Measurements from ENCODE around the gene MMP24OS. TPM values are rescaled to one million over a fixed set of nuclear protein-coding genes. Genes with fewer than 3 reads are reported as not detected.

Gene MMP24OS
- total RNA-seq, 2 experiments from 2014 or later = 28.4 to 44.3 TPM

DNA sequence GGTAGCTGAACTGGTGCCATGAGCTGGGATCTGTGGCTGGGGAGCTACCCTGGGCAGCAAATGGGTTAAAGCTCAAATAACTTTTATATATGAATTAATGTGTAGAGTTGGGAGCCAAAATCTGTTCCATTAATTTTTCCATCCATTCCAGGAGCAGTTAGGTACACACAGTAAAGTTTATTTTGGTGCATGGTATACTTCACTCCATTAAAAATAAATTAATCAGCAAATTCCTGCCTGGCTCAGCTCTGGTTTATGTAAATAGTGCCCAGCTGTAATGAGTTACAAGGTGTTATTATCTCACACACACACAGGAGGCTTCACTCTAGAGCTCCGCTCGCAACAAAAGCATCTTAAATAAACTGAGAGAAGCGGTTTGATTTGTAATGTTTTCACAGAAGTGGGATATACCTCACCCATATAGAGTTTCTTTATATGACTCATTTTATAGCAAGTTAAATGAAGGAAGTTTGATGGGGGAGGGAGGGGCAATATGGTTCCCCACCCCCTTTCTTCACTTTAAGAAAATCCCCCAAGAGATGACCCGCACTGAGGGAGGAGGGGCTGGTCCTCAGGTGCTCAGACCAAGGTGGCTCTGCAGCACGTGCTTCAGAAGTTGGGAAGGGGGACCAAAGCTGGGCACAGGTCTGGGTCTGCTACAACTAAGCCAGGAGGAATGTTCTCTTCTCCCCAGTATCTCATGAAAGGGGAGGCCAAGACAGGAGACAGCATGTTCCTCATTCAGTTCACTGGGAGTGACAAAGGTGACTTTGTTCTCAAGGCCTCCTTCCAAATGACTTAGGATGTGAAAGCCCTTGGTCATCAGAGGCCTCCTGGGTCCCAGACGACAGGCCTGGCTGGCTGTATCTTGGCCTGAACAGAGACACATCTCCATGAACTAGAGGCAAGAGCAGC is 24.8 kb upstream of the MMP24OS start:
- ATAC-seq (no peak), DNase-seq (no peak)
- Mint-ChIP-seq H3K4me3 (no peak overlapping the region), H3K27ac (no peak overlapping the region), H3K4me1 (peaks cover 57% of the 10 kb centered on the region), H3K9me3 (ENCODE audit: low read depth) (no peaks in the 10 kb centered on the region), H3K36me3 (peaks cover 1% of the 10 kb centered on the region), H3K27me3 (no peaks in the 10 kb centered on the region)
- CTCF ChIA-PET = interaction anchor here (1.0 to 10.0 kb wide), 18 partner anchors 8 to 303 kb away, joined by 3 to 251 read pairs (median 8); partner anchors contain the start of genes CEP250, EDEM2, EIF6 and FAM83C

GRCh38 chr20:35301426-35301825 is 23.5 kb upstream of the MMP24OS start:
- Mint-ChIP-seq H3K9me3 (ENCODE audit: low read depth) (no peaks in the 10 kb centered on the region), H3K4me3 (no peak overlapping the region), H3K27me3 (no peaks in the 10 kb centered on the region), H3K36me3 (peaks cover 1% of the 10 kb centered on the region), H3K4me1 (peaks cover 46% of the 10 kb centered on the region), H3K27ac (no peak overlapping the region)
- ATAC-seq (no peak), DNase-seq (no peak)
- CTCF ChIA-PET = interaction anchor here (0.9 to 10.0 kb wide), 7 partner anchors 12 to 156 kb away, joined by 3 to 251 read pairs (median 4); partner anchors contain the start of genes EIF6 and GDF5

GRCh38 chr20:35300469-35301262 is 22.7 kb upstream of the MMP24OS start:
- CTCF ChIA-PET = interaction anchor here (0.9 to 10.0 kb wide), 7 partner anchors 11 to 156 kb away, joined by 3 to 251 read pairs (median 3); partner anchors contain the start of genes EIF6 and GDF5
- Mint-ChIP-seq H3K27me3 (no peaks in the 10 kb centered on the region), H3K27ac (no peak overlapping the region), H3K9me3 (ENCODE audit: low read depth) (no peaks in the 10 kb centered on the region), H3K36me3 (no peaks in the 10 kb centered on the region), H3K4me3 (no peak overlapping the region), H3K4me1 (peaks cover 39% of the 10 kb centered on the region)
- DNase-seq = no peak
- ATAC-seq = no peak

GRCh38 chr20:35299780-35300179 is 21.9 kb upstream of the MMP24OS start:
- no peak overlapping the region for H3K27ac Mint-ChIP-seq
- no peaks in the 10 kb centered on the region for H3K9me3 Mint-ChIP-seq (ENCODE audit: low read depth)
- CTCF ChIA-PET = interaction anchor here (1.2 to 10.0 kb wide), 4 partner anchors 21 to 155 kb away, joined by 3 to 251 read pairs (median 3); partner anchors contain the start of gene GDF5
- no peak for ATAC-seq
- peaks cover 32% of the 10 kb centered on the region for H3K4me1 Mint-ChIP-seq
- no peak for DNase-seq
- H3K36me3 Mint-ChIP-seq = no peaks in the 10 kb centered on the region
- no peaks in the 10 kb centered on the region for H3K27me3 Mint-ChIP-seq
- H3K4me3 Mint-ChIP-seq = no peak overlapping the region

DNA sequence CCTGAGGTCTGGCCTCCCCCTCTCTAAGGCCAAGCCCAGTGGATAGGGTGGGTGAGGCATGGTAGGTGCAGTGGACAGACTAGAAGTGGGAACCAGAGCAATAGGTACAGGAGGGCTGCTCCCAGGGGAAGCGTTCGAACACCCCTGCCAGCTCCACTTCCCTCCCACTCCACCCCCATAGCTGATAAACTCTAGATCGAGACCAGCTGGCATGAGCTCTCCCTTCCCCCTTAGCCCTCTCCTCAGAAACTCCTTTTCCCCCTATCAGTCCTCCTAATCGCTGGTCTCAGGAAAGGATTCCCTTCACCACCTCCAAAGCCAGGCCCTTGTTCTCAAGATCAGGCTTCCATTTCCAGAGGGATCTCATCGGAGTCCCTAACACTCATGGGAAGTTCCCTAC is 20.3 kb upstream of the MMP24OS start:
- no peak overlapping the region for H3K4me3 Mint-ChIP-seq
- CTCF ChIA-PET = interaction anchor here (1.1 to 10.0 kb wide), 3 partner anchors 28 to 142 kb away, joined by 3 to 251 read pairs (median 3); partner anchors contain the start of gene GDF5
- H3K36me3 Mint-ChIP-seq = no peaks in the 10 kb centered on the region
- H3K9me3 Mint-ChIP-seq (ENCODE audit: low read depth) = no peaks in the 10 kb centered on the region
- H3K27ac Mint-ChIP-seq = no peak overlapping the region
- no peak for DNase-seq
- H3K27me3 Mint-ChIP-seq = peaks cover 2% of the 10 kb centered on the region
- no peak for ATAC-seq
- H3K4me1 Mint-ChIP-seq = peaks cover 17% of the 10 kb centered on the region

GRCh38 chr20:35297740-35298139 is 19.8 kb upstream of the MMP24OS start:
- CTCF ChIA-PET = interaction anchor here (1.0 to 10.0 kb wide), 6 partner anchors 8 to 142 kb away, joined by 3 to 251 read pairs (median 3); partner anchors contain the start of gene GDF5
- no peaks in the 10 kb centered on the region for H3K36me3 Mint-ChIP-seq
- no peak for DNase-seq
- peaks cover 3% of the 10 kb centered on the region for H3K27me3 Mint-ChIP-seq
- no peaks in the 10 kb centered on the region for H3K9me3 Mint-ChIP-seq (ENCODE audit: low read depth)
- no peak for ATAC-seq
- peaks cover 12% of the 10 kb centered on the region for H3K4me1 Mint-ChIP-seq
- no peak overlapping the region for H3K27ac Mint-ChIP-seq
- no peak overlapping the region for H3K4me3 Mint-ChIP-seq

GRCh38 chr20:35297155-35297554 is 19.2 kb upstream of the MMP24OS start:
- H3K4me3 Mint-ChIP-seq = no peak overlapping the region
- peaks cover 7% of the 10 kb centered on the region for H3K4me1 Mint-ChIP-seq
- no peaks in the 10 kb centered on the region for H3K9me3 Mint-ChIP-seq (ENCODE audit: low read depth)
- peaks cover 7% of the 10 kb centered on the region for H3K27me3 Mint-ChIP-seq
- DNase-seq (no peak), ATAC-seq (no peak)
- H3K27ac Mint-ChIP-seq = no peak overlapping the region
- CTCF ChIA-PET = interaction anchor here (1.0 to 10.0 kb wide), 4 partner anchors 9 to 143 kb away, joined by 3 to 251 read pairs (median 4); partner anchors contain the start of gene GDF5
- H3K36me3 Mint-ChIP-seq = no peaks in the 10 kb centered on the region

- H3K4me1 Mint-ChIP-seq = peaks cover 2% of the 10 kb centered on the region
- CTCF ChIA-PET = interaction anchor here (10.0 kb wide), 1 partner anchor 144 kb away, joined by 251 read pairs; the partner anchor contains the start of gene GDF5
- ATAC-seq = no peak
- no peak overlapping the region for H3K4me3 Mint-ChIP-seq
- no peaks in the 10 kb centered on the region for H3K9me3 Mint-ChIP-seq (ENCODE audit: low read depth)
- no peak overlapping the region for H3K27ac Mint-ChIP-seq
- H3K36me3 Mint-ChIP-seq = no peaks in the 10 kb centered on the region
- DNase-seq = no peak
- peaks cover 7% of the 10 kb centered on the region for H3K27me3 Mint-ChIP-seq
These were observed 18.2 kb upstream of the MMP24OS start for GRCh38 chr20:35296101-35296554.

DNA sequence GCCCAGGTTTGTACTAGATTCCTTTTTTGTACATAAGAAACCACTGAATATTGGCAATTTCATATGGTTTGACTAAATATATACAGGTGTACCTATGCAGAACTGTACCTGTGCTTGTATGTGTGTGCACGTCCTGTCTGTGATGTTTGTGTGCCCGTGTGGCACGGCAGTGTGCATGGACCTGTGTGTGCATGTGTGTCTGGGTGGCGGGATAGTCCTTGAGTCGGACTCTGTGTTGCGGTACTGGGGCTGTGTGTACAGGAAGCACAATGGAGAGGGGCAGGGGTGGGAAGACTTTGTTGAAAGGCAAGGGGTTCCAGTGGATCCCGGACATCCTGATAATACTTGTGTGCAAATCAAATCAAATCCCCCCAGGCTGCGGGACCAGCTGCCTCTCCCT is 17.8 kb upstream of the MMP24OS start:
- no peak overlapping the region for H3K27ac Mint-ChIP-seq
- H3K4me1 Mint-ChIP-seq = peaks cover 2% of the 10 kb centered on the region
- H3K36me3 Mint-ChIP-seq = no peaks in the 10 kb centered on the region
- H3K9me3 Mint-ChIP-seq (ENCODE audit: low read depth) = no peaks in the 10 kb centered on the region
- CTCF ChIA-PET = interaction anchor here (2.0 kb wide), 1 partner anchor 9 kb away, joined by 19 read pairs; no protein-coding TSS in a partner anchor
- no peak for DNase-seq
- peaks cover 10% of the 10 kb centered on the region for H3K27me3 Mint-ChIP-seq
- ATAC-seq = no peak
- H3K4me3 Mint-ChIP-seq = no peak overlapping the region

- no peak overlapping the region for H3K4me3 Mint-ChIP-seq
- H3K27ac Mint-ChIP-seq = no peak overlapping the region
- CTCF ChIA-PET = interaction anchor here (1.2 to 2.0 kb wide), 2 partner anchors 10 to 34 kb away, joined by 5 to 19 read pairs; no protein-coding TSS in a partner anchor
- peaks cover 10% of the 10 kb centered on the region for H3K27me3 Mint-ChIP-seq
- no peaks in the 10 kb centered on the region for H3K9me3 Mint-ChIP-seq (ENCODE audit: low read depth)
- H3K4me1 Mint-ChIP-seq = peaks cover 2% of the 10 kb centered on the region
- no peak for DNase-seq
- H3K36me3 Mint-ChIP-seq = no peaks in the 10 kb centered on the region
- no peak for ATAC-seq
These were observed 17.1 kb upstream of the MMP24OS start for GRCh38 chr20:35295058-35295457.

- Mint-ChIP-seq H3K27ac (no peak overlapping the region), H3K27me3 (peaks cover 10% of the 10 kb centered on the region), H3K9me3 (ENCODE audit: low read depth) (no peaks in the 10 kb centered on the region), H3K4me3 (no peak overlapping the region), H3K36me3 (no peaks in the 10 kb centered on the region), H3K4me1 (peaks cover 2% of the 10 kb centered on the region)
- ATAC-seq = no peak
- CTCF ChIA-PET = interaction anchor here (1.2 to 2.0 kb wide), 2 partner anchors 10 to 35 kb away, joined by 5 to 19 read pairs; no protein-coding TSS in a partner anchor
- no peak for DNase-seq
These were observed 16.4 kb upstream of the MMP24OS start for GRCh38 chr20:35294293-35294685.

- no peak overlapping the region for H3K4me3 Mint-ChIP-seq
- H3K9me3 Mint-ChIP-seq (ENCODE audit: low read depth) = no peaks in the 10 kb centered on the region
- peaks cover 2% of the 10 kb centered on the region for H3K4me1 Mint-ChIP-seq
- DNase-seq (no peak), ATAC-seq (no peak)
- H3K36me3 Mint-ChIP-seq = no peaks in the 10 kb centered on the region
- no peak overlapping the region for H3K27ac Mint-ChIP-seq
- H3K27me3 Mint-ChIP-seq = peaks cover 10% of the 10 kb centered on the region
- CTCF ChIA-PET = interaction anchor here (0.6 to 2.0 kb wide), 7 partner anchors 9 to 197 kb away, joined by 3 to 19 read pairs (median 4); partner anchors contain the start of genes EDEM2 and EIF6
These were observed 15.7 kb upstream of the MMP24OS start for GRCh38 chr20:35293303-35294292.

Measured in activated CD8-positive, alpha-beta memory T cell treated with anti-CD3 and anti-CD28 coated beads, Interleukin-2, amount 10 ng/mL, durations not matched to agents 7 days and 5 days (primary cell).